ENCODE results near the gene NISCH. TPM values are rescaled to one million over a fixed set of nuclear protein-coding genes. Genes with fewer than 3 reads are reported as not detected.
A peak's percentile ranks its signal among the peaks of the same experiment; 100 is the strongest.

NISCH gene
- total RNA-seq, 1 donor from 2014 or later: 48.3 TPM

DNA sequence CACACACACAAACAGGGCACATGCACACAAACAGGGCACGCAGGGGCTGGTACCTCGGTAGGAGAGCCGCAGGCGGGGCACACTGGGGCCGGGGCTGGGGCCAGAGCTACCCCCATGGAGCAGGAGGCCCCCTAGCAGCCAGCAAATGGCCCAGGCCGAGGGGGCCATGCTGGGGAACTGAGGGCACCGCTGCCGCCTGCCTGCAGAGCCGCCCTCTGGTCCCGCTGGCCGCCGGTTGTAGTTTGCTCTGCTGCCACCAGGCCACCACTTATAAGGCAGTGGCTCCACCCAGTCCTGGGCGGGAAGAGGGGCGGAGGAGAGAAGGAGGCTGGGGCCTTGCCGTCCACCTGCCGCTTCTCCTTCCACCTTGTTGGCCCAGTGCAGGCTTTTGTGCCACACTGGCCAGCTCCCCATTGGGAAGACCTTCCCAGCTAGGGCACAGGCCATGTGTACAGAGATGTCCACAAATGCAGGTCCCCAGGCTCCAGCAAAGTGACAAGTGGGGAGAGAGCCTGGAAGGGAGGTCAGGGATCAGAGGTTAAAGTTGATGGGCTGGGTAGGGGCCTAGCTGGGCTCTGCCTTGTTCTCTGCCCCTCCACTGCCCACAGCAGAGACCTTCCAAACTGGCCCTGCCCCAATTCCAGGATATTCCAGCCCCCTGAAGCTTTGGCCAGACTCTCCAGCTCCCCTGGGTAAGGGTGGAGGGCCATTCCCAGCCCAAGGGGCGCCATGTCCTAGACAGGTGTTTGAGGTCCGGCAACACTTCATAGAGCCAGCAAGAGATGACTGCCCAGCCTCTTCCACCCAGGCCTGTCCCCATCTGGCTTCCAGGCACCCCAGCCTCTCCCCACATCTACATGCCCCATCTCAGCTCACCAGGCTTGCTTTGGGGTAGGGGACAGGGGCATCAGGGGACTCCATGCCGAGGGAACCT is 10.3 kb upstream of the NISCH start, which contains the start of gene SEMA3G:
SEMA3G (minus strand) TSS at position 244 of the 934 bp plus-strand sequence; CDS start at position 168, 76 bp downstream.
- ATAC-seq (peak; percentile 55), DNase-seq (peak; percentile 85)
- intact Hi-C loops (cut with micrococcal nuclease): no loop called here

DNA sequence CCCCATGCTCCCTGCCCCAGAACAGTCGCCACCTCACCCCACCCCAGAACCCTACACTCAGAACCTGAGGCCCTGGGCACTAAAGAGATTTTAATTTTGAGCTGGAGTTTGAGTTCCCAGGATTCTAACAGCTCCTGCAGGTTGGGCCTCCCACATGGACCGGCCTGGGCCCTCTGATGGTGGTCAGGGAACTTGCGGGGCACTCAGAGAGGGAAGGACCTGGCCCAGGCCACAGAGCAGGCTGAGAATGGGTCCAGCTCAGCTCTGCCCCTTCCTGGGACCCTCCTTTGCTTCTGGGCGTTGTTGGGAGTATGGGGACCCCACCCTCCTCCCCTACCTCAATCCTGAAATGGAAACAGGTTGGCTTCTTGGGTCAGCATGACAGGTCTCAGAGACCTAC is 9.4 kb upstream of the NISCH start:
- no peak for DNase-seq
- no peak for ATAC-seq
- intact Hi-C loops (cut with micrococcal nuclease): no loop called here

DNA sequence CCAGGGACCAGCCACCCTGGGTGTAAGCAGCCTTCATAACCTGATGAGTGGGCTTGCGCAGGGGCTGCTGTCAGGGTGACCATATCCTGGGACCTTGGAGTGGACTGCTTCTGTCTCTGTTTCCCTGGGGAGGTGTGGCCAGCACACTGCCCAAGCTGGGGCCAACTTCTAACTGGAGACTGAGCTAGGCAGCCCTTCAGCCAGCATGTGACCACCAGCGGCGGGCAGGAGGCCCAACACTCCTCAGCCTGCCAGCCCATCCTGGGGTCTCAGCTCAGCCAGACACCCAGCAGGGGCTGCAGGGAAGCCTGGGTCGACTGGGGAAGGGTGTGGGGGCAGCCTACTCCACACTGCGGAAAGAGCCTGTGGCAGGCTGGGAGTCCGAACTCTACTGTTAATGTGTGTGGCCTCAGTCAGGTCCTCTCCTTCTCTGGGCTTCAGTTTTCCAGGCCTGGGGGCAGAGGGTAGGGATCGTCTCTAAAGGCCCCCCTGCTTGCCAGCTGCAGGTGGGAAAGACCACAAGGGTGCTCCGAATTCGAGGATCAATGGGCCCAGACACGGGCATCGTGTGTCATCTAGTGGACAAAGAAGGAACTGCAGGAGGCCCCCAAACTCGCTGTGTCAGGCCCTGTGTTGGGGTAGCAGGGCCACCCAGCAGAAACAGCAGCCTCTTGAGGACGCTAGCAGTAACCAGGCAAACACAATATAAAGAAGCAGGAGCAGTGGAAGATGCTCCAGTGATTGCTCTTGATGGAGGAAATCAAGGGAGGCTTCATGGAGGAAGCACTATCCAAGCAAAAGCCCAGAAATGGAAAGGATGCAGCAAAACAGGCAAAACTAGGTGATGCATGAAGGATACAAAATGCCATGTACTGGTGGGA is 8.5 kb upstream of the NISCH start:
- DNase-seq: peak; percentile 68
- ATAC-seq: peak; percentile 22
- intact Hi-C loops (cut with micrococcal nuclease): no loop called here

DNA sequence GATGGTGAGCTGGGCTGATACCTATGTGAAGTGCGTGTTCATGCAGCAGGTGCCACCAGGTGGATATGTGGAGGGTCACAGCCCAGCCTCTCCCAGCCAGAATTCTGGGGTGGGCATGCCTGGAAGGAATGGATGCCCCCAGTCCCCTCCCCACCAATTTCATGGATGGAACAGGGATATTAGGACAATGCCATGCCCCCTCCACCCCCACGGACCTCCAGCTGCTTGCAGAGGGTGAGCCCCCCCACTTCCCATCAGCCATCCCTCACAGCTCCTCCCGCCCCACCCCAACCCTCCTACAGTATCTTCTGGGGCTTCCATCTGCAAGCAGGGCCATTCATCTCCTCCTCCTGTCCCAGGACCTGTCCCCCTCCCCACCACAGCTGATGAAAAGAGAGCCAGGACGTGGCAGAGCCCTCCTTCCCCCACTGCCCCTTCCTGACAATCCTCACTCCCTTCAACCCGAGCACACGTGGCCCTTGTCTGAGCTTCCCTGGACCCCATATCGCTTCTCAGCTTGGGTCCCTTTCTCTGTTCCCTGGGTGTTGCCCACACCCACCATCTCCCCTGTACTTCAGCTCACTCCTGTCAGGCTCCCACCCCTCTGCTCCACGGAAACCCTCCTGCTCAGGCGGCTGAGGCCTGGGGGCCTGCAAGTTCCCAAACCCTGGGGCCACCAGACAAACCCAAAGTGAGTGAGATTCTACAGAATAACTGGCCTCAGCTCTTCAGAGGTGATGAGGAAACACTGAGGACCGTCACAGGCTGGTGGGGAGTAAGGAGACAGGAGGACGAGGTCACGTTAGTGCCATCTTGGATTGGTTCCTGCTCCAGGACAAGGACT is 7.7 kb upstream of the NISCH start:
- ATAC-seq (no peak), DNase-seq (peak; percentile 15)
- intact Hi-C loops (cut with micrococcal nuclease): no loop called here

DNA sequence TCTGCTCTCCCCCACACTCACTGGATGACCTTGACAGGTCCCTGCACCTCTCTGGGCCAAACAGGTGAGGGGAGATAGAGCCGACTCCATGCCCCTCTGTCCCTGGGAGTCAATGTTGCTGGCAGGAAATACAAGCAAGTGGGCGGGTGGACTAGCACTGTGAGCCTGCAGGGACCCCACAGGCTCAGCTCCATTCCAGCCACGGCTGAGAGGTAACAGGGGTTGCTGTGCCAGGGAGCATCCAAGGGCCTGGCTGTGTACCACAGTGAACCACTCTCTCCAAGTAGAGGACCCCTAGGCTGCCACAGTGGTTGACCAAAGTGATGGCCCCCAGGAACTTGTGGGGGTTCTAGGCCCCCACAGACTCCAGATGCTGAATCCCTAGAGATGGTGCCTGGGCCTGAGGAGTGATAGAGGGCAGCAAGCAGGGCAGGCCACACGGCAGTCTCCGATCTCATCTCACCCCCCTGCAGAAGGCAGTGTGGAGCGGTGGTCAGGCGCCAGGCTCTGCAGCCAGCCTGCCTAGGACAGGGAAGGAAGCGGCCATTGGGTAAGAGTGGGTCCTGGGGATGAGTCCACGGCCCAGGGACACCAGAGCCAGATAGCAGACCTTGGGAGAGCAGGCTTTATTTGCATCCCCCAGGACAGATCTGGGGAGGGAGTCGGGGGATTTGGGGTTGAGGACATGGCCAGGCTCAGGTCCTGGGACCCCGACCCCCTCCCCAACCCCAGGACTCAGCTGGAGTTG is 4.7 kb upstream of the NISCH start:
- ATAC-seq: peak; percentile 1
- intact Hi-C loops (cut with micrococcal nuclease): no loop called here

GRCh38 chr3:52451237-52452083 is 3.9 kb upstream of the NISCH start:
- DNase-seq (peak; percentile 34), ATAC-seq (no peak)
- intact Hi-C loops (cut with micrococcal nuclease): no loop called here

More for the DNA sequence above, 4.7 kb upstream of the NISCH start:
- DNase-seq: peak; percentile 36

DNA sequence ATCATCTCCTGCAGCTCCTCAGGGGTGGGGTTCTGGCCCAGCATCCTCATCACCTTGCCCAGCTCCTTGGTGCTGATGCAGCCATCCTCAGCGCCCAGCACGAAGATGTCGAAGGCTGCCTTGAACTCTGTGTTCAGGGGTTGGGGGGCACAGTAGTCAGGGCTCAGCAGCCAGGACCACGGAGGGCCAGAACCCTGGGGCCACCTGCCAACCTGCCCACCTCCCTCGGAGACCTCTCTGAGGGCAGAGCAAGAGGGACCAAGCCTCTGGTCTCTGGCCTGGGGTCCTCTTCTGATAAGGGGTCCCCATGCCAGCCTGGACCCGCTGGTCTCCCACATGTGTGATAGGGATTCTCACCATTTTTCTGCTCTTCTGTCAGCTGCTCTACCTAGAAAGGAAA is 3.3 kb upstream of the NISCH start:
- intact Hi-C loops (cut with micrococcal nuclease): no loop called here
- peak; percentile 29 for DNase-seq
- ATAC-seq: no peak

DNA sequence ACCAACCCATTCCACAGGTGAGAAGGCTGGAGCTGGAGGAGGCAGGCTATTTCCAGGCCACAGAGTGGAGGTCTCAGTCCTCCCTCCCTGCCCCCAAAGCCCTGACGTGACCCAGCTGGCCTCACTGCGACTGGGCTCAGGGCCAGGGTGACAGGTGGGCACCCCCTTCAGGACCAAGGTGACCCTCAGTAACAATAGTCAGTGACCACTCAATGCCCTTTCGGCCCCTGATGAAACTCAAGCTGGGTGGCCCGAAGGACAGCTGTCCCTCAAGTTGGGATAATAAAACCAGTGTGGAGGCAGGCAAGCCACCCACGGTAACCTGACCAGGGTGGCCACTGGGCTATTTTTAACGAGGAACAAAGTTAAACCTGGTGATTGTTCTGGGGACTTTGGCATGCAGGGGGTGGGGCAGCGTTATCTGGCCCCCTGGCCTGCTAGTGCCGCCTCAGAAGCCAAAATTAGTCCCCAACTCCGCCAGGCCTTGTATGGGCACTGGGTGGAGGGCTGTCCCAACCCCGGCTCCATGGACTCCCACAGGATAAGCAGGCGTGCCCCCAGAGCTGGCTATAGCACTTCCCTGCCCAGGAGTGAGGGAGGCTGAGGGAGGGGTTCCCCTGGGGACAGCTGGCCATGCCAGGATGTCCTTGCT is 2.7 kb upstream of the NISCH start:
- DNase-seq: peak; percentile 88
- ATAC-seq: peak; percentile 62
- intact Hi-C loops (cut with micrococcal nuclease): no loop called here

GRCh38 chr3:52453496-52454249 is 1.7 kb upstream of the NISCH start, which contains the start of gene TNNC1:
TSS of gene TNNC1 (minus strand) at chr3:52454041. CDS start at chr3:52454015, 26 bp downstream.
- ATAC-seq (peak; percentile 60), DNase-seq (peak; percentile 85)
- intact Hi-C loops (cut with micrococcal nuclease): no loop called here

DNA sequence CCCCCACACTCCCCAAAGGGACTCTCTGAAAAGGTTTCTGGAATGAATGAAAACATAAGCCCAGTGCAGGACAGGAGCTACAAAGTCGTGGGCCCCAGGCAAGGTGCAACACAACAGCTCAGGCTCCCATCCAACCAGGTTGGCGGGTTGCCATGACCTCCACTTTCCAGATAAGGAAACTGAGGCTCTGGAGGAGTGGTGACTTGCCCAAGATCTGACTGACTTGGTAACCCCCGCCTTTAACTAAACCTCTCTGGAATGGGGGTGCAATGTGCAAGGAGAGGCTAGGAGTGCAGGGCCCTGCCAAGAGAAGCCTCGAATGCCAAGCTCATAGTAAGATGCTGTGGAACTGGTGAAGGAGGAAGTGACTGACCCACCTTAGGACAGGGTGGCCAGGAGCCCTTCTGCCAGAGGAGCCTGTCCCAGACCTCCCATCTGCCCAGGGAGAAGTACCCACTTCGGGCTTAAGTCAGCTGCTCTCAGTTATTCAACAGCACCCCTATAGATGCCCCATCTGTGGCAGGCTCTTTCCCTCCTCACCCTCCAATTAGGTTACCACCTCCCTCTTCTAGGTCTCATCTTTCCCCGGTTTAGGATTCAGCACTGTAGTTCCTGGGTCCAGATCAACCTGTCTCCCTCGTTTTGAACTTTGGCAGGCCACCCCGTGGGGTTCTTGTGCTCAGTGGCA is 1.0 kb upstream of the NISCH start:
- DNase-seq: peak; percentile 73
- no peak for ATAC-seq
- intact Hi-C loops (cut with micrococcal nuclease): no loop called here

DNA sequence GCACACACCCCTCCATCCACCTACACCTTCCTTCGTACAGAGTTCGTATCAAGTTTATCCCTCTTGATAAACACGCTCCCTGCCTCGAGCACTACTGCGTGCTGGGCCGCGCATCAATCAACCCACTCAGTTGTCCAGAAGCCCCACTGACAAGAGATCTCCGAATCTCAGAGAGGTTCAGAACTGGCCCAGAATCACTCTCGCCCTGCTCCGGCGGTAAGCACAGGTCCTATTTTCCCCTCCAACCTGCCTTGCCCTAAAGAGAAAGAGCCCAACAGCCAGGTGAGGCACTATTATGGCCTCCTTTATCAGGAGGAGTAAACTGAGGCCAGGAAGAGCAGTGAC is 494 bp upstream of the NISCH start:
- intact Hi-C loops (cut with micrococcal nuclease): no loop called here
- no peak for ATAC-seq
- DNase-seq: no peak

DNA sequence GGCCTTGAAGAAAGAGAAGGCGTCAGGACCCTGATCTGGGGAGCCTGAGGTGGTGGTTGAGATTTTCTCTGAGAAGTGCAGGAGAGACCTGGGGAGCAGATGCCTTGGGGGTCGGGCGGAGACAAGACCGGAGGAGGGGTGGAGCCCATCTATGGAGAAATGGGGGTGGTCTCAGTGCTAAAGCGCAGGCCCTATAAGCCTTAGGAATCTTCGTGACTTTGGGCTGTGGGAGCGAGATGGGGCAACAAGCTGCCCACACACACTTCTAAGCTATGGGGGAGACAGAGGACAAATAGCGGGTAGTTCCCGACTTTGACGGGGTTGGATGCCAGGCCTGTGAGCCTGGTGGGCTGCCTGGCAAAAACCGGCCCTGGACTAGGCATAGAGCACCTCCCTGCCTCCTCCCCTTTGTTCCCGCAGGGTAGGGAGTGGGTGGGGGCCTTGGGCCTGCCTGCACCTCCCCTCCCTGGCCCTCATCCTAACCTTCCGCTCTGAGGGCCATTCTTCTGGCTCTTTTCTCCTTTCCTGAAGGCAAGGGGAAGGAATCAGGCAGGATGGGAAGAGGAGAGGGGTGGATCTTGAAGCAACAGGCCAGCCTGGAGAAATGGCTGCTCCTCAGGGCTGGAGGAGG is 880 bp downstream of the NISCH start:
- ATAC-seq: peak; percentile 2
- intact Hi-C loops (cut with micrococcal nuclease): no loop called here
- peak; percentile 52 for DNase-seq

DNA sequence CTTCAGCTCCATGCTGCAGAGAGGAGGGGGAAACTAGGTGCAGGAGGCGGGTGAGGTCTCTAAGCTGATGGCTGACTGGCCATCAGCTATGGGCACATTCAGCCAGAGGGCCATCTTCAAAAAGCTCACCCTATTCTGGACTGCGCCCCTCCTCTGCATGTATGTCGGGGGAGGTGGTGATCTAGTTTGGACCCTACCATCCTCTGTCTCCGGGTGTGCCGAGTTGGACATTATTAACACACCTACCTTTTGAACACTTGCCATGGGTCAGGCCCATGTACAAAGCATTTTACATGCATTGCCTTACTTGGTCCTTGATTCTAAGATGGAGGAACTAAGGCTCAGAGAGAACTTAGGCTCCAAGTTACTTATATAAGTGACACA is 1.4 kb downstream of the NISCH start:
- intact Hi-C loops (cut with micrococcal nuclease): no loop called here
- DNase-seq (no peak), ATAC-seq (no peak)

GRCh38 chr3:52458031-52458760 is 2.8 kb downstream of the NISCH start:
- DNase-seq (no peak), ATAC-seq (no peak)
- intact Hi-C loops (cut with micrococcal nuclease): no loop called here
